ACC112 (cell line): ENCODE data around the gene SHKBP1.

Experiments used
- H2AFZ ChIP-seq: fragments of 200-600 bp; sonication (generic); one replicate; pipeline ENCODE4 v1.6.0; 2017; ENCODE audit warnings: antibody characterized with exemption, low read length; ENCODE audit not compliant: unreplicated experiment
- H3K27ac ChIP-seq: fragments of 200-600 bp; sonication (generic); 2 replicates; pipeline ENCODE4 v1.5.1; 2014; ENCODE audit warnings: low read depth, mild to moderate bottlenecking, antibody characterized with exemption, low read length, moderate library complexity
- H3K27me3 ChIP-seq: fragments of 200-600 bp; sonication (generic); 2 replicates; pipeline ENCODE4 v1.6.1; 2014; ENCODE audit warnings: mild to moderate bottlenecking, antibody characterized with exemption, low read length, moderate library complexity, mixed read lengths; ENCODE audit not compliant: insufficient read depth
- H3K36me3 ChIP-seq: fragments of 200-600 bp; sonication (generic); 2 replicates; pipeline ENCODE4 v1.6.1; 2016; ENCODE audit warnings: mild to moderate bottlenecking, antibody characterized with exemption, low read length, moderate library complexity, mixed read lengths; ENCODE audit not compliant: insufficient read depth
- H3K4me1 ChIP-seq: fragments of 200-600 bp; sonication (generic); one replicate; pipeline ENCODE4 v1.6.1; 2016; ENCODE audit warnings: low read length, mixed read lengths; ENCODE audit not compliant: insufficient read depth, unreplicated experiment, control insufficient read depth
- H3K4me3 ChIP-seq: fragments of 200-600 bp; sonication (generic); 2 replicates; pipeline ENCODE4 v1.5.1; 2014; ENCODE audit warnings: mild to moderate bottlenecking, low read depth, low read length
- H3K79me2 ChIP-seq: fragments of 200-600 bp; sonication (generic); one replicate; pipeline ENCODE4 v1.6.0; 2016; ENCODE audit warnings: low read length; ENCODE audit not compliant: control insufficient read depth, unreplicated experiment, insufficient read depth

SHKBP1 gene

GRCh38 chr19:40597329-40597838 lies 20.7 kb downstream of the SHKBP1 start:
- H3K4me3 ChIP-seq: peak overlapping the region; percentile 79
- no peaks in the 10 kb centered on the region for H3K36me3 ChIP-seq
- H3K4me1 ChIP-seq: peaks cover 14% of the 10 kb centered on the region
- peak overlapping the region; percentile 14 for H2AFZ ChIP-seq
- H3K27ac ChIP-seq: no peak overlapping the region
- peaks cover 5% of the 10 kb centered on the region; the same call in 1 of the 2 replicates for H3K27me3 ChIP-seq
- H3K79me2 ChIP-seq: no peaks in the 10 kb centered on the region

- peaks cover 21% of the 10 kb centered on the region for H3K4me1 ChIP-seq
- H2AFZ ChIP-seq: peak overlapping the region; percentile 60
- no peaks in the 10 kb centered on the region for H3K36me3 ChIP-seq
- H3K79me2 ChIP-seq: no peaks in the 10 kb centered on the region
- peak overlapping the region; percentile 41; the same call in 1 of the 2 replicates for H3K27ac ChIP-seq
- H3K27me3 ChIP-seq: peaks cover 5% of the 10 kb centered on the region; the same call in 1 of the 2 replicates
- peak overlapping the region; percentile 69 for H3K4me3 ChIP-seq
Measured at GRCh38 chr19:40598121-40598917, 21.6 kb downstream of the SHKBP1 start.

- Histone ChIP-seq H3K79me2 (no peaks in the 10 kb centered on the region), H3K4me1 (peaks cover 22% of the 10 kb centered on the region), H3K4me3 (0 out of 2 replicates have a peak overlapping the region, but pooled peaks have one; percentile 69), H3K27ac (no peak overlapping the region), H3K27me3 (peaks cover 5% of the 10 kb centered on the region; the same call in 1 of the 2 replicates), H3K36me3 (no peaks in the 10 kb centered on the region), H2AFZ (no peak overlapping the region)
Measured at GRCh38 chr19:40598918-40599307, 22.2 kb downstream of the SHKBP1 start.

DNA sequence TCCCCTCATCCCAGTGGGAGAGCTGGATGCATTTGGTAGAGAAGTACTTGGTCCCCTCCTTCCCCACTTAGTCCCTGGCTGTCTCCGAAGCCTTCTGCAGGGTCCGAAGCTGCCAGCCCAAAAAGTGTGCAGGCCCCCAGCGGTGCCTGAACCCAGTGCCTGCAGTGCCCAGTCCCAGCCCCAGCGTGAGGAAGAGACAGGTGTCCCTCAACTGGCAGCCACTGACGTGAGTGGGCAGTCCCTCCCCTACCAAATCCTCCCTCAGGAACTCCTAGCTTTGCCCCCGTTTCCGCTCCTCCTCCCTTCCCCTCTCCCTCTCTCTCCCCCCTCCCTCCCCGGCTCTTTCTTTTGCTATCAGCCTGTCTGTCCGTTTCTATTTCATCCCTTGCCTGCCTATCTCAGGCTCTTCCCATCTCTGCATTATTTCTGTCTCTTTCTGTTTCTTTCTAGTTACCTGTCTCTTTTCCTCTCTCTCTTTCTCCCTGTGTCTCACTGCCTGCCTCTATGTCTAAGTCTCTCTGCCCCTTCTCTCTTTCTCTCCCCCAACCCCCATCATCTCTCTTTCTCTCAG lies 22.7 kb downstream of the SHKBP1 start:
- Histone ChIP-seq H3K79me2 (no peaks in the 10 kb centered on the region), H3K27ac (no peak overlapping the region), H3K27me3 (peaks cover 5% of the 10 kb centered on the region; the same call in 1 of the 2 replicates), H2AFZ (no peak overlapping the region), H3K4me1 (peaks cover 19% of the 10 kb centered on the region), H3K36me3 (no peaks in the 10 kb centered on the region), H3K4me3 (0 out of 2 replicates have a peak overlapping the region, but pooled peaks have one; percentile 37)

DNA sequence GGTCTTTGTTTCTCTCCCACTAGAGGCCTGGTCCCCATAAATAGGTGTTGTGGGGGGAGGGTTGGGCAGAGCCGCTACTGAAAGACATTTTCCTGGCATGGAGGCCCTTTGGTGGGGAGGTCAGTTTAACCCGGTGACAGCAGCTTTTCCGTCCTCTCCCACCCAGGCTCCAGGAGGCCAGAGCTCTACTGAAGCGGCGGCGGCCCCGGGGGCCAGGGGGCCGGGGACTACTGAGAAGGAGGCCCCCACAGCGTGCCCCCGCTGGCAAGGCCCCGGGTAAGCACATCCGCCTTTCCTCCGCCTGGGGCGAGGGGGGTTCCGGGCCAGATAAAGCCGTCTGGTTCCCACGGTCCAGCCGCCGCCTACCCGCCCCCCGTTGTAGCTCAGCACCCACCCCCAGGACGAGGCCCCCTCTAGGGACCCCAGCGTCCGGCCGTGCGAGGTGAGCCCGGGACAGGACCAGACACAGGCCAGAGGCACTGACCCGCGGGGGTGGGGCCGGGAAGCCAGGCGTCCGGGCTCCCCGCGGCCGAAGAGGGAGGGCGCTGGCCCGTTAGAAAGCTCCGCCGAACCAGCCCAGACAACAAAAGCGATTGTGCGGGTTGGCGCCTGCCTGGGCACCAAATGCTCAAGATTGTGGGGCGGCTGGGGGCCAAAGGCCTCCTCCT lies 23.4 kb downstream of the SHKBP1 start:
- peaks cover 5% of the 10 kb centered on the region; the same call in 1 of the 2 replicates for H3K27me3 ChIP-seq
- H3K4me3 ChIP-seq: no peak overlapping the region

DNA sequence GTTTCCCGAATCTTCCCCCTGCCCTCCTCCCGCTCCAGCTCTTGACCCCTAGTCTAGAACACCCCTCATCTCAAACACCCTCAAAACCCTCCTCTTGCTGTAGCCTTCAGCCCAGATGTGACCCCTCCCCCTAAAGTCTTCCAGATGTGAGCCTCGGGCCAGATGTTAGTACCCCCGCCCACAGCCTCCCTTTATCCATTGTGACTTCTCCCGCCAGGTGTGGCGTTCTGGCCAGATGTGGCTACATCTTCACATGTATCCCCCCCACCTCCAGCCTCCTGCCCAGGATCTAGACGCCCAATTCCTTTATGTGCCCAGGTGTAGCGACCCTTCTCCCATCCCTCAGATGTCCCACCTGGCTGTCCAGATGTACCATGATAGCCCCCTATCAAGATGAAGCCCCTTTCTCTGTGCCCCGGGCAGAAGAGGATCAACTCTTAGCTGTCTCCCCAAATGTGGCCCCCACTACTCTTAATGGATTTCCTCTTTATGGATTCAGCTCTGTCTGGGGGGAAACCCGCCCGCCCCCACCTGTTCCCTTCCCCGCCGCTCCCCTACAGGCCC lies 24.0 kb downstream of the SHKBP1 start:
- no peak overlapping the region for H2AFZ ChIP-seq
- H3K4me3 ChIP-seq: no peak overlapping the region
- no peaks in the 10 kb centered on the region for H3K79me2 ChIP-seq
- H3K36me3 ChIP-seq: no peaks in the 10 kb centered on the region
- peaks cover 5% of the 10 kb centered on the region; the same call in 1 of the 2 replicates for H3K27me3 ChIP-seq
- peaks cover 14% of the 10 kb centered on the region for H3K4me1 ChIP-seq
- no peak overlapping the region for H3K27ac ChIP-seq

More for the DNA sequence above, 23.4 kb downstream of the SHKBP1 start:
- H3K36me3 ChIP-seq: no peaks in the 10 kb centered on the region
- peaks cover 14% of the 10 kb centered on the region for H3K4me1 ChIP-seq
- H3K79me2 ChIP-seq: no peaks in the 10 kb centered on the region
- H3K27ac ChIP-seq: no peak overlapping the region
- no peak overlapping the region for H2AFZ ChIP-seq

DNA sequence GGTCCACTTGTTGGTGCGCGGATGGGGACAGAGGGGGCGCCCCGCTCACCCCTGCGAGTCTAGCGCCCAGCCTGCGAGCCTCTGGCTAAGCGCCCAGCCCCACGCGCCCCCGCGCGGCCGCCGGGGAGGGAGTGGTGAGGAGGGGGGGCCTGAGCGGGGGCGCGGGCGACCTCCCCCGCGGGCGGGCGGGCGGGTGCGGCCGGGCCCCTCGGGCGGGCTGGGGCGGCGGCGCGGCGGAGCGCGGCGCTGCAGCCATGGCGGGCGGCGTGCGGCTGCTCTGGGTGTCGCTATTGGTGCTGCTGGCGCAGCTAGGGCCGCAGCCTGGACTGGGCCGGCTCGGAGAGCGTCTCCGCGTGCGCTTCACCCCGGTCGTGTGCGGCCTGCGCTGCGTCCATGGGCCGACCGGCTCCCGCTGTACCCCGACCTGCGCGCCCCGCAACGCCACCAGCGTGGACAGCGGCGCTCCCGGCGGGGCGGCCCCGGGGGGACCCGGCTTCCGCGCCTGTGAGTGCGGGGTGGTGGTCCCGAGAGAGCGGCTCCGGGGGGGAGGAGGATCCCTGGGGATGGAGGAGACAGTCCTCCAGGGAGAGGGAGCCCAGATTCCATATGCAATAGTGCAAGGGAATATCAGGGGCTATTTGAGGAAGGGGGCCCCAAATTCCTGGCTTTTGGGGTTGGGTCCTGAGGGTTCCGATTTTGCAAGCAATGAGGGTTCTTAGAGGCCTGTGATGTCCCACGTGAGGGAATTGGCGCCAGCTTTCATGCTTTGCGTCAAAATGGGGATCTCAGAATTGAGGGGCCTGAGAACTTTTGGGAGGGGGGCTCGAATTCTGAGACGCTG lies 24.7 kb downstream of the SHKBP1 start, which contains the start of gene LTBP4:
Gene LTBP4 (plus strand): TSS at position 236 of the 841 bp plus-strand sequence. CDS start 19 bp downstream, at position 255.
- Histone ChIP-seq H3K4me3 (peak within 1 kb of the TSS; percentile 74), H2AFZ (no peak within 1 kb of the TSS), H3K79me2 (no peaks in the 10 kb centered on the region), H3K27me3 (peaks cover 5% of the 10 kb centered on the region; the same call in 1 of the 2 replicates), H3K36me3 (no peaks in the 10 kb centered on the region), H3K27ac (no peak within 1 kb of the TSS), H3K4me1 (peaks cover 14% of the 10 kb centered on the region)

GRCh38 chr19:40603071-40603388 lies 26.4 kb downstream of the SHKBP1 start:
- peaks cover 5% of the 10 kb centered on the region; the same call in 1 of the 2 replicates for H3K27me3 ChIP-seq
- no peaks in the 10 kb centered on the region for H3K79me2 ChIP-seq
- H3K27ac ChIP-seq: peak overlapping the region; percentile 55
- H3K4me1 ChIP-seq: peaks cover 8% of the 10 kb centered on the region
- no peak overlapping the region for H2AFZ ChIP-seq
- H3K4me3 ChIP-seq: peak overlapping the region; percentile 74
- no peaks in the 10 kb centered on the region for H3K36me3 ChIP-seq

DNA sequence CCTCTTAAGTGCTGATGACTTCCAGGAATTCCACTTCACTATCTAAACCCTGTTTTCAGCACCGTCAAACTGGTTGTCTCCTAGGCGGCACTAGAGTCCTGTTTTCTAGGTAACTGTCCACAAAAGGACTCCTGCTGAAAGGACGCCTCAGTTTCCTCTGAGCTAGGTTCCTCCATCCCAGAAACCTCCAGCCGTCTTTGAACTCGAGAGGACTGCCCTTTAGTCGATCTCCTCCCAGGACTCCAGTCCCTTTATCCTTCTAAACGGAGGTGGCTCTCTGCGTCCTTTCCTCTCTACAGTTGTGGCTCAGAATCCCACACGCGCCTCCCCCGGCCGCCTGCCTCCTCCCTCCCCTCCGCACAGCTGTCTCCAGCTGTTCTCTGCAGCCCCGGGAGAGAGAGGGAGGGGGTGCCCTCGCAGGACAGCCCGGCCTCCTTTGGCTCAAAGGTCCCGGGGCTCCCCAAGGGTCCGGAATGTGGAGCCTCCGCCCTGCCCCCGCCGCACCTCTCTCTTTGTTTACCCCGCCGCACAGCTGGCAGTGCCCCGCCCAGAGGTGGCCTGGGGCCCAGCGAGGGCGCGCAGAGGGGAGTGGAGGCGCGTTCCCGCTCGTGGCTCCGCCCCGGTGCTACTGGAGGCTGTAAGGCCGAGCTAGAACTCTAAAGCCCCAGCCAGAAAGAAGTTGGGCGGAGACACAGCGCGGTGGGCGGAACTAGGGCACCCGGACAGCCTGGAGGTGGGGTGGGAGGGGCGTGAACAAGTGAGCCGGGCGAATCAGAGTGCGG lies 26.9 kb downstream of the SHKBP1 start:
- Histone ChIP-seq H3K36me3 (no peaks in the 10 kb centered on the region), H3K27me3 (peaks cover 5% of the 10 kb centered on the region; the same call in 1 of the 2 replicates), H3K4me3 (peak overlapping the region; percentile 74), H3K79me2 (no peaks in the 10 kb centered on the region), H3K27ac (peak overlapping the region; percentile 55), H2AFZ (no peak overlapping the region), H3K4me1 (peaks cover 8% of the 10 kb centered on the region)
